Fibroblast of pulmonary artery (primary cell): ENCODE data around the gene PPM1M.

Source experiments
- DNase-seq: peaks from one replicate; pipeline ENCODE4 v3.0.0-alpha.2; 2010; ENCODE audit warnings: low read depth
- H3K4me3 ChIP-seq: replicated peaks from 2 replicates; pipeline ENCODE4 v1.5.1; 2011; ENCODE audit warnings: low read depth, mild to moderate bottlenecking, control low read depth, low read length, moderate library complexity
- CTCF ChIP-seq: IDR thresholded peaks from 2 replicates; pipeline ENCODE4 v1.5.1; 2011; ENCODE audit warnings: mild to moderate bottlenecking, control low read depth, low read length, inconsistent platforms; ENCODE audit errors: missing control alignments

Gene PPM1M

GRCh38 chr3:52240059-52240885 is 5.3 kb upstream of the PPM1M start:
- H3K4me3 ChIP-seq = peak overlapping the region; percentile 87
- TF ChIP-seq CTCF = peak; percentile 19
- peak; percentile 93 for DNase-seq

GRCh38 chr3:52240886-52241370 is 4.6 kb upstream of the PPM1M start:
- H3K4me3 ChIP-seq = no peak overlapping the region
- TF ChIP-seq CTCF = no peak
- DNase-seq = no peak

DNA sequence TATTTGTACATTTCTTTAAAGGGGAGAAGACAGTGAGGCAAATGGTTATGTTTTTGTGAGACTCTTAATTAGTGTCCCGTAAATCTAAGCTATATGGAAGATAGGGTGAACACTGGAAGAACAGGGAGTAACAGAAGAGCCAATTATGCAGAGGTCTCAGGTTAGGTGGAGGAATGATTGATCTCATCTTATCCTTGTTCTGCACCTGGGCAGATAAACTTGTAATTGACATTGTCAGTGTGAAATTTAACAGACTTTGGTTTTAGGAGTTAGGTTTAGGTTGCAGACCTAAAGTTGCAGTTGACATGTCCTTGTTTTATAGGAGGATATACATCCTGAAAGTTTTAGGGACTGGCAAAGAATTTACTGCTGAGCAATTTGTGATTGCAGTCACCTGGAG is 3.5 kb upstream of the PPM1M start:
- DNase-seq = no peak
- no peak for TF ChIP-seq CTCF
- H3K4me3 ChIP-seq = no peak overlapping the region

DNA sequence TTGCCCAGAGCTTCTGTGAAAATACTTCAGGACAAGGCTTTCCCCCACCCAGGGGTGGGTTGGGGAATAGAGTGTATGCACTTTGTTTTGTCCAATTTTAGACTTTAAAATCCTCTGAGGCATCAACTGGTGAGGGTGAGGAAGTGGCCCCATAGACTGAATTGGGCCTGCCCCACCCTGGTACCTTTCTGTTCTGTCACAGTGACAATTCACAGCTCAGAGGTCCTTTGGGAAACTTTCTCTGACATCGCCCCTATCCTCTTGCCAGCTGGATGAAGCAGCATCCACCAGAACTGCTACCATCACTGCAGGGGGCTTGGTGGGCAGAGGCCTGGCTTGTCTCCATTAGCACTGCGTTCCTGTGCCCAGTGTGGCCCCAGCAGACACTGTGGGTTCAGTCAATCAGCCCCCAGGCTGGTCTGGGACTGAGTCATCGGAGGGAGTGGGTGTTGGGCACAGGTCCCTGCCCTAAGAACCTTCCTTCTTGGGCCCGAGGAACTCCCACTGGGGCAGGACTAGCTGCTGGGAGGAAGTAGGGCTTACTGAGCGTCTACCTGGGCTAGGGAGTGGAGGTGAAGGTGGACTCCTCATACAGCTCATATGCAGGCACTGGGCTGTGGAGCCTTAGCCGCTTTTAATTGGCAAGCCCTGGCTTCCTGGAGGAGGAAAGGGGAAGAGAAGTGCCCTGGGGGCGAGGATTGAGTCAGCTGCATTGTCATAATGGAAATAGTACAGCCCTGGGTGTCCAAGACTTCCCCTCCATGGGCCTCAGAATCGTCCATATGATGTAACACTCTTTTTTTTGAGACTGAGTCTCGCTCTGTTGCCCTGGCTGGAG is 1.5 kb upstream of the PPM1M start:
- no peak overlapping the region for H3K4me3 ChIP-seq
- DNase-seq = peak; percentile 44
- no peak for TF ChIP-seq CTCF

DNA sequence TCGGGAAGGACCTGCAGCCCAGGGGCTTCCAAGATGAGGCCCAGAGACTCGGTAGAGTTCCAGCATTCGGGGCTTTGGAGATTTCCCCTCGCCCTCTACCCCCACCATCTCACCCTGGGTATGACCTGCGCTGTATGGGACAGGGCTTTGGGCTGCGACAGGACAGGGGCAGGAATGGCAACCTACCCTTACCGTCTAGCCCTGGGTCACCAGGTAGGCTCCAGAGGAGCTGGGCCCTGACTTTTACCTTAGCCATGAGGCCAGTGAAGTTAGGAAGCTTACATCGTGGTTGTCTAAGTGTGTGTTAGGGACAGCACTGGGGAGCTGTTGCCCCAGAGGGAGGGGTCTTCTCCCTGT is 683 bp downstream of the PPM1M start:
- TF ChIP-seq CTCF = no peak
- H3K4me3 ChIP-seq = peak overlapping the region; percentile 56
- no peak for DNase-seq

- no peak for DNase-seq
- TF ChIP-seq CTCF = no peak
- no peak overlapping the region for H3K4me3 ChIP-seq
Measured at GRCh38 chr3:52246728-52247408, 1.3 kb downstream of the PPM1M start.
